Left lung (tissue), 10 donors: Measurements from ENCODE around the gene SLC22A23. TPM values are rescaled to one million over a fixed set of nuclear protein-coding genes. Genes with fewer than 3 reads are reported as not detected.

Experiments used
- ATAC-seq: fragments of 200-7000 bp; cut with Tn5 transposase; one replicate; pipeline ENCODE4 v1.9.1; 2020; ENCODE audit warnings: moderate library complexity
- DNase-seq, 4 donors: peaks; one replicate each; pipeline ENCODE4 v3.0.0-alpha.2; 2013 to 2020
- H3K27ac ChIP-seq, 2 donors: fragments of 200-600 bp; sonication (generic) in 1 of 2; one replicate each; pipeline versions ENCODE4 v1.5.0 to v1.8.0; 2020 to 2021
- H3K27me3 ChIP-seq, 2 donors: fragments of 200-600 bp; sonication (generic) in 1 of 2; one replicate each; pipeline versions ENCODE4 v1.5.0 to v1.8.0; 2020 to 2021
- H3K36me3 ChIP-seq, 2 donors: fragments of 200-600 bp; sonication (generic) in 1 of 2; one replicate each; pipeline versions ENCODE4 v1.5.0 to v1.8.0; 2020 to 2021
- H3K4me1 ChIP-seq, 2 donors: fragments of 200-600 bp; one replicate each; pipeline ENCODE4 v1.8.0; 2021
- H3K4me3 ChIP-seq, 2 donors: fragments of 200-600 bp; sonication (generic) in 1 of 2; one replicate each; pipeline versions ENCODE4 v1.5.0 to v1.8.0; 2020 to 2021; ENCODE audit warnings: mild to moderate bottlenecking in 1 of 2
- H3K9me3 ChIP-seq, 2 donors: fragments of 200-600 bp; sonication (generic) in 1 of 2; one replicate each; pipeline versions ENCODE4 v1.5.0 to v1.8.0; 2020 to 2021
- CTCF ChIP-seq, 2 donors: fragments of 200-600 bp; sonication (generic) in 1 of 2; IDR thresholded peaks; one replicate each; pipeline versions ENCODE4 v1.5.0 to v1.8.0; 2021; ENCODE audit warnings: antibody characterized with exemption in 2 of 2
- intact Hi-C, 2 donors: fragments of 100-400 bp; cut with DNase I; formaldehyde crosslinking; loops; one replicate each; pipeline versions ENCODE4 v1.11.2 to v1.14.2; 2022
- polyA plus RNA-seq, 6 donors: library from polyadenylated mRNA; unstranded; fragments of 120-200 nt; gene quantifications; one replicate each; pipeline ENCODE4 v1.2.1, GENCODE V29; 2013; ENCODE audit not compliant: insufficient read length in 6 of 6
- total RNA-seq, 2 donors: library from RNA; stranded (reverse); fragmentation: NEBNext Ultra II Directional; extraction: Animal tissue kit (Norgen Biotek cat#: 25700); gene quantifications; one replicate each; pipeline ENCODE4 v1.2.1, GENCODE V29; 2021
- donor health status: DM: no; HTN: yes; CAD: no.
- donor health status: DM: no; HTN: no; CAD: no.

Gene SLC22A23
- total and polyA plus RNA-seq, 8 donors: 19.7 to 31.2 (median 23.9) TPM

- Histone ChIP-seq H3K36me3 (no peaks in the 10 kb centered on the region), H3K4me3 (no peak overlapping the region), H3K9me3 (no peaks in the 10 kb centered on the region), H3K27me3 (no peaks in the 10 kb centered on the region), H3K27ac (peak overlapping the region; percentile 28 to 55), H3K4me1 (peaks cover 16 to 18% of the 10 kb centered on the region in 2 donors)
- ATAC-seq: no peak
- TF ChIP-seq CTCF (IDR thresholded peaks at IDR 0.05): no peak
- intact Hi-C loops: no loop called here
- no peak for DNase-seq
Measured at GRCh38 chr6:3405182-3405518, 51.7 kb downstream of the SLC22A23 start.

- no peak for TF ChIP-seq CTCF (IDR thresholded peaks at IDR 0.05)
- DNase-seq: peak in 1 of 4 donors; percentile 66
- Histone ChIP-seq H3K27me3 (no peaks in the 10 kb centered on the region), H3K4me3 (no peak overlapping the region), H3K9me3 (no peaks in the 10 kb centered on the region), H3K4me1 (peaks cover 13 to 18% of the 10 kb centered on the region in 2 donors), H3K27ac (no peak overlapping the region), H3K36me3 (no peaks in the 10 kb centered on the region)
- peak; percentile 56 for ATAC-seq
- intact Hi-C loops: no loop called here
Measured at GRCh38 chr6:3403238-3404173, 53.3 kb downstream of the SLC22A23 start.

DNA sequence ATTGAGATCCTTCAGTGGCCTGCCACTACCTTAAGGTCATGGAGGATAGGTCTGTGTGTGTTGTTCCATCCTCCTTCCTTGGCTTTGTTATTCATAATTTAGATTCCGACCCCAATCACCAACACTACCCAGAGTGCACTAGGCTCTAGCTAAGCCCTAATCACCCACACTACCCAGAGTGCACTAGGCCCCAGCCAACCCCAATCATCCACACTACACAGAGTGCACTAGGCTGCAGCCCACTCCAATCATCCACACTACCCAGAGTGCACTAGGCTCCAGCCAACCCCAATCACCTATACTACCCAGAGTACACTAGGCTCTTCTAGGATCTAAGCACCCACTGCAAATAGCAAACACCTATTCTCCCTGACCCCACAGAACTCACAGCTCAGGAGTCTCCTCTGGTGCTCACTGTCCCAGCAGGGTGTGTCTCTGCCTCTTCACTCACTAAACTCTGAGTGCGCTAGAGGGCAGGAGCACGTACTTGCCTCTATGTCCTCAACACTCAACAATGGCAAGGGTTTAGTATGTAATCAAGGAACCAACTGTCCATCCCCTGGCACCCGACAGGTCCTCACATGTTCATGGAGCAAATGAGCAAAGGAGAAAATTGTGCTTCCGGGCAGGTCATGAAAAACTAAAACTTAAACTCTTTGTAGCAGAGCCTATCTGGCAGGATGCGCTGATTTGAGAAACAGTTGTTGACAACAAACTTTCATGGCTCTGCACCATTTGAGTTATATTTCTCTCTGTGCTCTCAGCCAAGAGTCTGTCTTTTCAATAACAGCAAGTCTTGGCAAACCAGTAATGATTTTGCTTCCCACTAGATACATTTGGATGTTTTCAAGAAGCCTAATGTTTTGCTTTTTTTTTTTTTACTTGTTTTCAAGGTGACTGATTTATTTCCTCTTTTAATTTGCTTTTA is 54.3 kb downstream of the SLC22A23 start:
- Histone ChIP-seq H3K4me3 (no peak overlapping the region), H3K27me3 (no peaks in the 10 kb centered on the region), H3K9me3 (no peaks in the 10 kb centered on the region), H3K4me1 (peaks cover 17 to 18% of the 10 kb centered on the region in 2 donors), H3K36me3 (no peaks in the 10 kb centered on the region), H3K27ac (no peak overlapping the region)
- intact Hi-C loops: no loop called here
- ATAC-seq (peak; percentile 48), DNase-seq (no peak)
- TF ChIP-seq CTCF (IDR thresholded peaks at IDR 0.05): no peak

- Histone ChIP-seq H3K4me1 (peaks cover 5 to 12% of the 10 kb centered on the region in 2 donors), H3K27me3 (no peaks in the 10 kb centered on the region), H3K4me3 (no peak overlapping the region), H3K36me3 (no peaks in the 10 kb centered on the region), H3K27ac (no peak overlapping the region), H3K9me3 (no peaks in the 10 kb centered on the region)
- DNase-seq (no peak), ATAC-seq (no peak)
- intact Hi-C loops: no loop called here
- TF ChIP-seq CTCF (IDR thresholded peaks at IDR 0.05): no peak
Measured at GRCh38 chr6:3400162-3400561, 56.7 kb downstream of the SLC22A23 start.
